Parathyroid adenoma (tissue), 2 donors: Measurements from ENCODE around the gene TBL2.
A peak's percentile ranks its signal among the peaks of the same experiment; 100 is the strongest.

Experiments
- H2AFZ ChIP-seq: fragments of 300-600 bp; sonication (generic); one replicate; pipeline ENCODE4 v1.7.0; 2017; ENCODE audit warnings: antibody characterized with exemption, mild to moderate bottlenecking
- H3K27ac ChIP-seq: fragments of 300-600 bp; sonication (generic); one replicate; pipeline ENCODE4 v1.7.0; 2017
- H3K27me3 ChIP-seq: fragments of 300-600 bp; sonication (generic); one replicate; pipeline ENCODE4 v1.7.0; 2017; ENCODE audit warnings: low read length; ENCODE audit not compliant: control insufficient read depth, insufficient read depth
- H3K36me3 ChIP-seq: fragments of 300-600 bp; sonication (generic); one replicate; pipeline ENCODE4 v1.7.0; 2017; ENCODE audit warnings: low read length; ENCODE audit not compliant: control insufficient read depth, insufficient read depth
- H3K4me1 ChIP-seq: fragments of 300-600 bp; sonication (generic); one replicate; pipeline ENCODE4 v1.7.0; 2017; ENCODE audit warnings: control low read depth
- H3K4me2 ChIP-seq: fragments of 300-600 bp; sonication (generic); one replicate; pipeline ENCODE4 v1.7.0; 2017; ENCODE audit warnings: low read length
- H3K4me3 ChIP-seq: fragments of 300-600 bp; sonication (generic); one replicate; pipeline ENCODE4 v1.7.0; 2017; ENCODE audit warnings: low read depth, low read length
- H3K79me2 ChIP-seq: fragments of 300-600 bp; sonication (generic); one replicate; pipeline ENCODE4 v1.7.0; 2017; ENCODE audit warnings: control low read depth
- H3K9ac ChIP-seq: fragments of 300-600 bp; sonication (generic); one replicate; pipeline ENCODE4 v1.7.0; 2017; ENCODE audit warnings: mild to moderate bottlenecking
- H3K9me3 ChIP-seq: fragments of 300-600 bp; sonication (generic); one replicate; pipeline ENCODE4 v1.7.0; 2017; ENCODE audit warnings: low read length; ENCODE audit not compliant: control insufficient read depth
- CTCF ChIP-seq: fragments of 300-600 bp; sonication (generic); IDR thresholded peaks from one replicate; pipeline ENCODE4 v1.7.0; 2017; ENCODE audit warnings: antibody characterized with exemption, mild to moderate bottlenecking
- donor health status: primary hyperparathyroidism.

TBL2 gene

GRCh38 chr7:73578342-73579128 is at the start of gene TBL2:
Gene TBL2 (minus strand): TSS chr7:73578579. CDS start chr7:73578549, 30 bp downstream.
- Histone ChIP-seq H3K4me3 (peak within 1 kb of the TSS; percentile 72), H3K79me2 (peaks cover 9% of the 10 kb centered on the region), H3K4me1 (no peaks in the 10 kb centered on the region), H3K36me3 (no peaks in the 10 kb centered on the region), H3K9ac (peak within 1 kb of the TSS; percentile 84), H2AFZ (peak within 1 kb of the TSS; percentile 97), H3K9me3 (no peaks in the 10 kb centered on the region), H3K27me3 (no peaks in the 10 kb centered on the region), H3K27ac (peak within 1 kb of the TSS; percentile 47), H3K4me2 (peak within 1 kb of the TSS; percentile 78)
- TF ChIP-seq CTCF = peak; percentile 14

- peaks cover 5% of the 10 kb centered on the region for H3K4me1 ChIP-seq
- H2AFZ ChIP-seq = no peak overlapping the region
- no peaks in the 10 kb centered on the region for H3K27me3 ChIP-seq
- no peaks in the 10 kb centered on the region for H3K79me2 ChIP-seq
- no peak overlapping the region for H3K4me3 ChIP-seq
- no peaks in the 10 kb centered on the region for H3K36me3 ChIP-seq
- H3K9me3 ChIP-seq = no peaks in the 10 kb centered on the region
- no peak overlapping the region for H3K4me2 ChIP-seq
- no peak overlapping the region for H3K27ac ChIP-seq
- H3K9ac ChIP-seq = no peak overlapping the region
- TF ChIP-seq CTCF = no peak
These were observed 48.4 kb upstream of the TBL2 start for GRCh38 chr7:73626814-73627213.

GRCh38 chr7:73625276-73625675 is 46.9 kb upstream of the TBL2 start:
- no peaks in the 10 kb centered on the region for H3K27me3 ChIP-seq

GRCh38 chr7:73624669-73625001 is 46.3 kb upstream of the TBL2 start:
- Histone ChIP-seq H3K4me1 (peaks cover 5% of the 10 kb centered on the region), H2AFZ (peak overlapping the region; percentile 67), H3K4me3 (no peak overlapping the region), H3K27me3 (no peaks in the 10 kb centered on the region), H3K36me3 (no peaks in the 10 kb centered on the region), H3K9me3 (no peaks in the 10 kb centered on the region), H3K4me2 (peak overlapping the region; percentile 70), H3K9ac (no peak overlapping the region), H3K79me2 (no peaks in the 10 kb centered on the region), H3K27ac (no peak overlapping the region)
- TF ChIP-seq CTCF = no peak

More at GRCh38 chr7:73625276-73625675, 46.9 kb upstream of the TBL2 start:
- H3K4me2 ChIP-seq = no peak overlapping the region
- no peak overlapping the region for H3K27ac ChIP-seq
- no peaks in the 10 kb centered on the region for H3K9me3 ChIP-seq
- no peak overlapping the region for H2AFZ ChIP-seq
- no peaks in the 10 kb centered on the region for H3K36me3 ChIP-seq
- H3K4me1 ChIP-seq = peaks cover 5% of the 10 kb centered on the region
- H3K4me3 ChIP-seq = no peak overlapping the region
- no peaks in the 10 kb centered on the region for H3K79me2 ChIP-seq
- H3K9ac ChIP-seq = no peak overlapping the region
- no peak for TF ChIP-seq CTCF
